ENCODE measurements around the gene RFTN1. TPM values are rescaled to one million over a fixed set of nuclear protein-coding genes. Genes with fewer than 3 reads are reported as not detected.

Gene RFTN1
- total RNA-seq, 1 experiment from 2014 or later: 2.2 TPM

DNA sequence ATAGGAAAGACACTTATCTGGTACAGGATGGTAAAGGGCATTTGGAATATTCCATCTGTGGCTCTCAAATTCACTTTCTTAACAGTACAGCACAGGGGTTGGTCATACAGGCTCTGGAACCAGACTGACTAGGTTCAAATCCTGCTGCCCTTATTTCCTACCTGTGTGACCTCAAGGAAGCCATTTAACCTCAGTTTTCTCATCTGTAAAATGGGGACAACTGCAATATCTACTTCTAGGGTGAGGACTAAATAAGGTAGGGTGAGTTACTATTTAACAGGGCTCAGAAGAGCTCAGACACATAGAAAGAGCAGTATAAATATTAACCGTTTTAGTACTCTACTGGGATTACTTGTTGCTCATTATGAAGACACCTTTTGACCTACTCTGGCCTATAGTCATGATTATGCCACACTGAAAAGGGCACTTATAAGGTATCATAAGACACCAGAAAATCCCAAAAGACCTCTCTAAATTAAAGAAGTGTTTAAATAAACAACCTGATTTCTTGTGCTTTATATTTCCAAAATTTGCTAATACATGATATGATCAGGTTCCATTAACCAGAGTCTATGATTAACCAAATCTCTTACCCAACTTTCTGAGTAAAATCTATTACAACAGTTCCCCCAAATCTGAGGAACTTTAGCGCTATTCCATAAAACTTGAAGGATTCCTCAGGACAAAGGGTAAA is 6.5 kb downstream of the RFTN1 start:
- Histone ChIP-seq H3K79me2 (ENCODE audit: insufficient read depth, low read length) (no peaks in the 10 kb centered on the region), H2BK12ac (ENCODE audit: insufficient read length, low read depth, low read length) (no peak overlapping the region), H3K56ac (ENCODE audit: insufficient read length, low read depth, low read length) (no peak overlapping the region), H3K27me3 (ENCODE audit: insufficient read depth, low read length) (peaks cover 1% of the 10 kb centered on the region; the same call in 1 of the 2 replicates), H3K4me1 (ENCODE audit: insufficient read depth, low read length) (no peaks in the 10 kb centered on the region), H4K5ac (ENCODE audit: insufficient read length, low read depth, low read length) (no peak overlapping the region), H2AK5ac (ENCODE audit: insufficient read length, low read length) (no peak overlapping the region), H3T11ph (ENCODE audit: low read length) (no peak overlapping the region), H3K79me1 (ENCODE audit: insufficient read depth, low read depth, low read length, poor library complexity, severe bottlenecking) (no peaks in the 10 kb centered on the region), H3K23ac (ENCODE audit: insufficient read length, low read depth, low read length) (no peak overlapping the region), H4K91ac (ENCODE audit: insufficient read length, low read depth, low read length) (no peak overlapping the region), H4K8ac (replicated peaks; ENCODE audit: insufficient read length, low read depth, low read length) (no peak overlapping the region), H3K9ac (ENCODE audit: extremely low read depth, insufficient read length, low read length) (no peak overlapping the region), H2BK5ac (ENCODE audit: insufficient read length, low read length) (no peak overlapping the region), H4K20me1 (ENCODE audit: control insufficient read depth, insufficient read depth, insufficient read length) (peaks cover 2% of the 10 kb centered on the region), H3K27ac (ENCODE audit: insufficient read length, low read depth, low read length) (no peak overlapping the region), H2AFZ (ENCODE audit: low read length) (no peak overlapping the region), H3K23me2 (ENCODE audit: insufficient read length, low read depth, low read length, poor library complexity, severe bottlenecking) (no peaks in the 10 kb centered on the region), H3K4ac (ENCODE audit: low read depth, low read length) (no peak overlapping the region), H2BK15ac (ENCODE audit: low read depth, low read length) (no peak overlapping the region), H3K4me2 (ENCODE audit: insufficient read depth, insufficient read length, low read length) (no peak overlapping the region), H2BK120ac (ENCODE audit: low read depth, low read length, poor library complexity, severe bottlenecking) (no peak overlapping the region), H3K18ac (ENCODE audit: insufficient read length, low read depth, low read length) (no peak overlapping the region), H3K9me3 (ENCODE audit: control insufficient read depth, low read depth, low read length) (no peaks in the 10 kb centered on the region), H3K14ac (ENCODE audit: insufficient read depth, low read length) (no peak overlapping the region), H2BK20ac (ENCODE audit: low read depth, low read length, poor library complexity, severe bottlenecking) (no peak overlapping the region)
- no peak for DNase-seq
- no peak overlapping the region for H3K27ac Mint-ChIP-seq
- no peak overlapping the region for H3K4me3 Mint-ChIP-seq
- 0 out of 5 replicates have a peak, but pooled peaks cover 0 to 3% of the 10 kb centered on the region in 2 experiments for H3K9me3 Mint-ChIP-seq
- peaks cover 12% of the 10 kb centered on the region in 2 experiments for H3K4me1 Mint-ChIP-seq
- WGBS (ENCODE audit: extremely low coverage, insufficient read length, low lambda C conversion rate): no CpG with 5 or more reads among the region's 2 CpGs
- H3K27me3 Mint-ChIP-seq (ENCODE audit: low read depth): peaks cover 24% of the 10 kb centered on the region
- TF ChIP-seq, protein P1, sequence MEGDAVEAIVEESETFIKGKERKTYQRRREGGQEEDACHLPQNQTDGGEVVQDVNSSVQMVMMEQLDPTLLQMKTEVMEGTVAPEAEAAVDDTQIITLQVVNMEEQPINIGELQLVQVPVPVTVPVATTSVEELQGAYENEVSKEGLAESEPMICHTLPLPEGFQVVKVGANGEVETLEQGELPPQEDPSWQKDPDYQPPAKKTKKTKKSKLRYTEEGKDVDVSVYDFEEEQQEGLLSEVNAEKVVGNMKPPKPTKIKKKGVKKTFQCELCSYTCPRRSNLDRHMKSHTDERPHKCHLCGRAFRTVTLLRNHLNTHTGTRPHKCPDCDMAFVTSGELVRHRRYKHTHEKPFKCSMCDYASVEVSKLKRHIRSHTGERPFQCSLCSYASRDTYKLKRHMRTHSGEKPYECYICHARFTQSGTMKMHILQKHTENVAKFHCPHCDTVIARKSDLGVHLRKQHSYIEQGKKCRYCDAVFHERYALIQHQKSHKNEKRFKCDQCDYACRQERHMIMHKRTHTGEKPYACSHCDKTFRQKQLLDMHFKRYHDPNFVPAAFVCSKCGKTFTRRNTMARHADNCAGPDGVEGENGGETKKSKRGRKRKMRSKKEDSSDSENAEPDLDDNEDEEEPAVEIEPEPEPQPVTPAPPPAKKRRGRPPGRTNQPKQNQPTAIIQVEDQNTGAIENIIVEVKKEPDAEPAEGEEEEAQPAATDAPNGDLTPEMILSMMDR (conservative IDR thresholded peaks at IDR 0.05): no peak
- no peaks in the 10 kb centered on the region for H3K36me3 Mint-ChIP-seq (ENCODE audit: insufficient read depth in 1 of 3, low read depth in 3 of 3)
